ENCODE results near the gene CKAP2L. TPM values are rescaled to one million over a fixed set of nuclear protein-coding genes. Genes with fewer than 3 reads are reported as not detected.

Gene CKAP2L
- polyA plus RNA-seq, 1 donor from 2014 or later = 0.78 TPM

- TF ChIP-seq EZH2 (IDR thresholded peaks at IDR 0.05; ENCODE audit: borderline replicate concordance, insufficient read depth, low read length, poor library complexity, severe bottlenecking) = no peak
- no peak for TF ChIP-seq REST (IDR thresholded peaks at IDR 0.05; ENCODE audit: borderline replicate concordance)
- TF ChIP-seq, protein P1, sequence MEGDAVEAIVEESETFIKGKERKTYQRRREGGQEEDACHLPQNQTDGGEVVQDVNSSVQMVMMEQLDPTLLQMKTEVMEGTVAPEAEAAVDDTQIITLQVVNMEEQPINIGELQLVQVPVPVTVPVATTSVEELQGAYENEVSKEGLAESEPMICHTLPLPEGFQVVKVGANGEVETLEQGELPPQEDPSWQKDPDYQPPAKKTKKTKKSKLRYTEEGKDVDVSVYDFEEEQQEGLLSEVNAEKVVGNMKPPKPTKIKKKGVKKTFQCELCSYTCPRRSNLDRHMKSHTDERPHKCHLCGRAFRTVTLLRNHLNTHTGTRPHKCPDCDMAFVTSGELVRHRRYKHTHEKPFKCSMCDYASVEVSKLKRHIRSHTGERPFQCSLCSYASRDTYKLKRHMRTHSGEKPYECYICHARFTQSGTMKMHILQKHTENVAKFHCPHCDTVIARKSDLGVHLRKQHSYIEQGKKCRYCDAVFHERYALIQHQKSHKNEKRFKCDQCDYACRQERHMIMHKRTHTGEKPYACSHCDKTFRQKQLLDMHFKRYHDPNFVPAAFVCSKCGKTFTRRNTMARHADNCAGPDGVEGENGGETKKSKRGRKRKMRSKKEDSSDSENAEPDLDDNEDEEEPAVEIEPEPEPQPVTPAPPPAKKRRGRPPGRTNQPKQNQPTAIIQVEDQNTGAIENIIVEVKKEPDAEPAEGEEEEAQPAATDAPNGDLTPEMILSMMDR (IDR thresholded peaks at IDR 0.05; ENCODE audit: poor library complexity, severe bottlenecking) = no peak
- no peak for TF ChIP-seq TAF1 (IDR thresholded peaks at IDR 0.05; ENCODE audit: low read depth)
- no peak for TF ChIP-seq EP300 (conservative IDR thresholded peaks at IDR 0.05; ENCODE audit: poor library complexity, severe bottlenecking)
- no peak for TF ChIP-seq MXI1 (conservative IDR thresholded peaks at IDR 0.05; ENCODE audit: poor library complexity, severe bottlenecking)
- no peak for TF ChIP-seq RAD21 (conservative IDR thresholded peaks at IDR 0.05)
- TF ChIP-seq SMC3 (conservative IDR thresholded peaks at IDR 0.05; ENCODE audit: poor library complexity) = no peak
- no peak for TF ChIP-seq POLR2AphosphoS5 (IDR thresholded peaks at IDR 0.05)
- Histone ChIP-seq H3K79me2 (replicated peaks; ENCODE audit: insufficient read depth, low read length) (peaks cover 3% of the 10 kb centered on the region), H3F3A (ENCODE audit: insufficient read depth, low read length, poor library complexity, severe bottlenecking) (no peaks in the 10 kb centered on the region), H3K4me2 (ENCODE audit: low read length) (no peak overlapping the region), H3K27ac (ENCODE audit: low read length) (no peak overlapping the region), H3K9ac (ENCODE audit: low read length) (no peak overlapping the region), H4K20me1 (ENCODE audit: insufficient read depth) (no peaks in the 10 kb centered on the region), H2AFZ (ENCODE audit: low read depth, low read length) (no peak overlapping the region), H3K36me3 (ENCODE audit: insufficient read depth, low read length) (no peaks in the 10 kb centered on the region), H3K9me3 (ENCODE audit: low read length) (no peaks in the 10 kb centered on the region), H3K4me3 (ENCODE audit: low read length) (no peak overlapping the region), H3K27me3 (ENCODE audit: insufficient read depth, low read depth, low read length) (no peaks in the 10 kb centered on the region), H3K9me2 (ENCODE audit: insufficient read depth, low read length) (no peaks in the 10 kb centered on the region)
Observed at GRCh38 chr2:112762276-112762675, 2.1 kb downstream of the CKAP2L start.

GRCh38 chr2:112760149-112760548, 4.3 kb downstream of the CKAP2L start:
- H3F3A ChIP-seq (ENCODE audit: insufficient read depth, low read length, poor library complexity, severe bottlenecking) = no peaks in the 10 kb centered on the region
- H2AFZ ChIP-seq (ENCODE audit: low read depth, low read length) = no peak overlapping the region
- no peak overlapping the region for H3K4me3 ChIP-seq (ENCODE audit: low read length)
- H3K4me2 ChIP-seq (ENCODE audit: low read length) = no peak overlapping the region
- H3K36me3 ChIP-seq (ENCODE audit: insufficient read depth, low read length) = no peaks in the 10 kb centered on the region
- no peaks in the 10 kb centered on the region for H4K20me1 ChIP-seq (ENCODE audit: insufficient read depth)
- TF ChIP-seq SMC3 (conservative IDR thresholded peaks at IDR 0.05; ENCODE audit: poor library complexity) (no peak), RAD21 (conservative IDR thresholded peaks at IDR 0.05) (no peak), POLR2AphosphoS5 (IDR thresholded peaks at IDR 0.05) (no peak), REST (IDR thresholded peaks at IDR 0.05; ENCODE audit: borderline replicate concordance) (no peak)
- H3K79me2 ChIP-seq (replicated peaks; ENCODE audit: insufficient read depth, low read length) = peaks cover 3% of the 10 kb centered on the region
- no peaks in the 10 kb centered on the region for H3K9me3 ChIP-seq (ENCODE audit: low read length)
- no peaks in the 10 kb centered on the region for H3K27me3 ChIP-seq (ENCODE audit: insufficient read depth, low read depth, low read length)
- no peak overlapping the region for H3K9ac ChIP-seq (ENCODE audit: low read length)
- H3K9me2 ChIP-seq (ENCODE audit: insufficient read depth, low read length) = no peaks in the 10 kb centered on the region
- no peak overlapping the region for H3K27ac ChIP-seq (ENCODE audit: low read length)
